OCI-LY7 (cell line): ENCODE measurements around the gene C1orf56. TPM values are rescaled to one million over a fixed set of nuclear protein-coding genes. Genes with fewer than 3 reads are reported as not detected.

Experiments used
- Bru-seq: library from RNA; stranded (reverse); fragments of 400-500 nt; gene quantifications from one replicate; lab custom pipeline; 2021; lab: Mats Ljungman, UMichigan
- BruChase-seq, 2 experiments: library from RNA; stranded (reverse); fragments of 400-500 nt; gene quantifications; one replicate each; lab custom pipeline; 2021; lab: Mats Ljungman, UMichigan
- BruUV-seq: library from RNA; stranded (reverse); fragments of 400-500 nt; replicated peaks from 2 replicates; lab custom pipeline; 2021; lab: Mats Ljungman, UMichigan
- CTCF ChIA-PET: fragments of 300-600 bp; sonication (Branson Sonifier 250); formaldehyde crosslinking; loops from one replicate; lab custom pipeline; 2022; ENCODE audit warnings: antibody characterized with exemption; ENCODE audit not compliant: unreplicated experiment; lab: Charles Lee
- POLR2A ChIA-PET: fragments of 300-600 bp; sonication (Branson Sonifier 250); formaldehyde crosslinking; loops from one replicate; lab custom pipeline; 2022; ENCODE audit warnings: antibody characterized with exemption; lab: Charles Lee
- DNase-seq: peaks from one replicate; pipeline ENCODE4 v3.0.0-alpha.2; 2015; ENCODE audit warnings: low spot score
- H2AFZ ChIP-seq: fragments of 200-600 bp; sonication (generic), shearing (Covaris generic); 2 replicates; pipeline ENCODE4 v1.6.1; 2014; ENCODE audit warnings: mild to moderate bottlenecking, antibody characterized with exemption, low read length, moderate library complexity
- H3K27ac ChIP-seq: fragments of 200-600 bp; sonication (generic); 2 replicates; pipeline ENCODE4 v1.5.1; 2014; ENCODE audit warnings: mixed run types, low read depth, mild to moderate bottlenecking, moderate library complexity, low read length, inconsistent platforms; ENCODE audit not compliant: poor library complexity, severe bottlenecking
- H3K36me3 ChIP-seq: fragments of 200-600 bp; sonication (generic); 2 replicates; pipeline ENCODE4 v1.6.1; 2014; ENCODE audit warnings: mild to moderate bottlenecking, antibody characterized with exemption, low read length, moderate library complexity, mixed read lengths; ENCODE audit not compliant: insufficient read depth
- H3K4me1 ChIP-seq: fragments of 200-600 bp; sonication (generic); 2 replicates; pipeline ENCODE4 v1.5.1; 2014; ENCODE audit warnings: mild to moderate bottlenecking, low read length; ENCODE audit not compliant: insufficient read depth, poor library complexity, severe bottlenecking
- H3K4me2 ChIP-seq: fragments of 200-600 bp; sonication (generic); 2 replicates; pipeline ENCODE4 v1.6.1; 2014; ENCODE audit warnings: mild to moderate bottlenecking, low read length
- H3K4me3 ChIP-seq: fragments of 200-600 bp; sonication (generic); 2 replicates; pipeline ENCODE4 v1.5.1; 2014; ENCODE audit warnings: mild to moderate bottlenecking, low read depth, low read length; ENCODE audit not compliant: poor library complexity, severe bottlenecking
- H3K79me2 ChIP-seq: fragments of 200-600 bp; sonication (generic); 2 replicates; pipeline ENCODE4 v1.6.1; 2016; ENCODE audit warnings: low read depth, mild to moderate bottlenecking, low read length, moderate library complexity, mixed read lengths; ENCODE audit not compliant: insufficient read depth
- H3K9me2 ChIP-seq: fragments of 200-600 bp; sonication (generic); 2 replicates; pipeline ENCODE4 v1.6.1; 2016; ENCODE audit warnings: mild to moderate bottlenecking, low read length, mixed read lengths; ENCODE audit not compliant: insufficient read depth
- H3K9me3 ChIP-seq: fragments of 200-600 bp; sonication (generic); 2 replicates; pipeline ENCODE4 v1.6.1; 2014; ENCODE audit warnings: mild to moderate bottlenecking, mixed run types, low read length, mixed read lengths
- H4K20me1 ChIP-seq: fragments of 200-600 bp; sonication (generic); 2 replicates; pipeline ENCODE4 v1.6.1; 2014; ENCODE audit warnings: mild to moderate bottlenecking, antibody characterized with exemption, low read length, moderate library complexity, mixed read lengths; ENCODE audit not compliant: insufficient read depth
- CTCF ChIP-seq: fragments of 200-600 bp; sonication (generic); conservative IDR thresholded peaks from 2 replicates; pipeline ENCODE4 v1.5.1; 2014; ENCODE audit warnings: mild to moderate bottlenecking, antibody characterized with exemption, low read length, moderate library complexity, mixed read lengths
- EZH2phosphoT487 ChIP-seq: fragments of 200-600 bp; sonication (generic); IDR thresholded peaks from 2 replicates; pipeline ENCODE4 v1.6.1; 2018; ENCODE audit warnings: low read depth, borderline replicate concordance, mild to moderate bottlenecking, mixed run types, antibody characterized with exemption, low read length, moderate library complexity, mixed read lengths
- intact Hi-C: fragments of 100-400 bp; cut with micrococcal nuclease; formaldehyde crosslinking; loops from one replicate; pipeline ENCODE4 v1.10.0; 2022; ENCODE audit not compliant: unreplicated experiment
- long read RNA-seq: library from polyadenylated mRNA; stranded (forward); transcript quantifications from one replicate; pipeline ENCODE4 v2.0.0, GENCODE V29; 2022
- total RNA-seq, 2 experiments: library from RNA; depleted of rRNA in 1 of 2; stranded (reverse); fragments of >200 nt in 1 of 2; shearing (Covaris generic) in 1 of 2; gene quantifications; 2 replicates each; pipeline ENCODE4 v1.2.3, GENCODE V29; 2014 to 2022

The C1orf56 gene
- total RNA-seq (2014; rRNA removed; shearing (Covaris generic)) (0.54 TPM in 1 of 2 replicates, not detected in the other), total RNA-seq (2022) (0.25 TPM in 1 of 2 replicates, not detected in the other), Bru-seq, nascent RNA (percentile 26 among the genes with signal in this experiment), BruChase-seq, experiment 1, labeled RNA remaining after a 6-hour chase (percentile 33 among the genes with signal in this experiment), BruChase-seq, experiment 2, labeled RNA remaining after a 2-hour chase (percentile 23 among the genes with signal in this experiment)
- long read RNA-seq, partial matches to known transcripts, result 0 of 1 reads
- long read RNA-seq, other reads (novel, unspliced or antisense), result 1 of 1 reads

GRCh38 chr1:151047591-151047924 is at the start of gene C1orf56:
Gene C1orf56, plus strand, starts transcription at chr1:151047751. Its CDS starts 97 bp downstream, at chr1:151047848.
- intact Hi-C loops, result no loop called here
- peak within 1 kb of the TSS; percentile 43; the same call in 1 of the 2 replicates for H3K4me2 ChIP-seq
- ChIA-PET CTCF (no interaction called here), POLR2A (no interaction called here)
- TF ChIP-seq CTCF (no peak), EZH2phosphoT487 (no peak)
- H4K20me1 ChIP-seq, result no peaks in the 10 kb centered on the region
- H2AFZ ChIP-seq, result no peak within 1 kb of the TSS
- BruUV-seq, result no TSS peak
- no peak within 1 kb of the TSS for H3K27ac ChIP-seq
- H3K9me2 ChIP-seq, result no peaks in the 10 kb centered on the region
- peaks cover 30% of the 10 kb centered on the region for H3K36me3 ChIP-seq
- H3K4me3 ChIP-seq, result no peak within 1 kb of the TSS
- no peaks in the 10 kb centered on the region for H3K9me3 ChIP-seq
- DNase-seq, result no peak
- H3K4me1 ChIP-seq, result no peaks in the 10 kb centered on the region
- no peaks in the 10 kb centered on the region for H3K79me2 ChIP-seq

GRCh38 chr1:150997949-150998348 is 49.6 kb upstream of the C1orf56 start:
- no TSS peak for BruUV-seq
- H3K36me3 ChIP-seq, result no peaks in the 10 kb centered on the region
- ChIA-PET CTCF (no interaction called here), POLR2A (no interaction called here)
- no peak overlapping the region for H3K4me2 ChIP-seq
- no peak for DNase-seq
- no peak overlapping the region for H3K4me3 ChIP-seq
- no peak for TF ChIP-seq EZH2phosphoT487
- TF ChIP-seq CTCF, result no peak
- no peaks in the 10 kb centered on the region for H3K9me2 ChIP-seq
- intact Hi-C loops, result no loop called here
- H3K4me1 ChIP-seq, result peaks cover 4% of the 10 kb centered on the region
- no peak overlapping the region for H2AFZ ChIP-seq
- no peak overlapping the region for H3K27ac ChIP-seq
- H3K9me3 ChIP-seq, result no peaks in the 10 kb centered on the region
- no peaks in the 10 kb centered on the region for H4K20me1 ChIP-seq
- no peaks in the 10 kb centered on the region for H3K79me2 ChIP-seq

GRCh38 chr1:150999051-150999674 is 48.4 kb upstream of the C1orf56 start:
- intact Hi-C loops, result no loop called here
- H3K36me3 ChIP-seq, result no peaks in the 10 kb centered on the region
- H4K20me1 ChIP-seq, result no peaks in the 10 kb centered on the region
- CTCF ChIA-PET, result no interaction called here
- no TSS peak for BruUV-seq
- no peak overlapping the region for H2AFZ ChIP-seq
- no peaks in the 10 kb centered on the region for H3K9me3 ChIP-seq
- TF ChIP-seq CTCF, result no peak
- TF ChIP-seq EZH2phosphoT487, result no peak
- no peaks in the 10 kb centered on the region for H3K9me2 ChIP-seq
- no peaks in the 10 kb centered on the region for H3K79me2 ChIP-seq
- H3K4me2 ChIP-seq, result no peak overlapping the region
- peaks cover 15% of the 10 kb centered on the region for H3K4me1 ChIP-seq
- POLR2A ChIA-PET, result no interaction called here
- H3K4me3 ChIP-seq, result no peak overlapping the region
- no peak overlapping the region for H3K27ac ChIP-seq
- DNase-seq, result no peak
